SKM-1 treated with dmso at 0.1 percent for 144 hours (cell line): ENCODE measurements around the gene TARS1.

Experiments
- DNase-seq: peaks from one replicate; lab custom pipeline; 2025; ENCODE audit not compliant: unreplicated experiment; lab: John Stamatoyannopoulos, UW

TARS1 gene

DNA sequence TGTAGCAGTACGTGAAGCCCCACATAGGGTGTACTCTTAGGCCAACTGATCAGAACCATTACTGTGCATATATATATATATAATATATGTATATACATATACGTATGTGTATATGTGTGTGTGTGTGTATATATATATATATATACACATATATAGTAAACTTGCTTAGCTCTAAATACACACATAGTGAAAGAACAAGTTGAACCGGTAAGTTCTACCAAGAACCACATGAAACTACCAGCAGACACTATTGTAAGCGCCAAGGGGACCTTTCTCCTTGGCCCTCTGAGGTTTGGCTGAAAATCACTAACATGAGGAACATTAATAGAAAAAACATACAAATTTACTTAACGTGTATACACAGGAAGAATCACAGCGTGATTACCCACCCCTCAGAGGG, 1.8 kb upstream of the TARS1 start:
- DNase-seq = no peak

DNA sequence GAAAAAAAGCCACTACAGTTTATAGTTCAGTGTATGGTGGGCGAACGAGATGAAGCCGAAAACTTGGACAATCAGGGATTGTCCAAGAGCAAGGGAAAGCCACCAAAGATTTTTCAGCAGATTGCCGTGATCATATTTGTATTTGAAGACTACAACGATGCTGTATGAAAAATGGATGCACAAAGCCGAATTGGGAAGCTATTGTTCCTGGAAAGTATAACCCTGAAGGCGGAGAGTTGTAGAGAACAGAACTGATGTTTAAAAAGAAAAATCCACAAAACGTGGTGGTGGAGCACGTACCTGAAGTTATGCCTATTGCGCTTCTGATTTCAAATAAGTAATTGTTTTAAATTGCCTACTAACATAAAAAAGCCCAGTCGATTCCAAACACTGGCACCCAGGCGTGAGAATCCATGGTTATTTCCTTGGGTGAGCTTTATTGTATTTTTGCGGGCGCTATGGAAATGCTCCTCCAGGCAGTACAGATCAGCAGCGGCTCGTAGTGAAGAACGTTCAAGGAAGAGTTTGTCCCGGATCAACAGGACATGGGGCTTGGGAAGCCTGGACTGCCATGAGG, 772 bp upstream of the TARS1 start:
- peak; percentile 39 for DNase-seq

DNA sequence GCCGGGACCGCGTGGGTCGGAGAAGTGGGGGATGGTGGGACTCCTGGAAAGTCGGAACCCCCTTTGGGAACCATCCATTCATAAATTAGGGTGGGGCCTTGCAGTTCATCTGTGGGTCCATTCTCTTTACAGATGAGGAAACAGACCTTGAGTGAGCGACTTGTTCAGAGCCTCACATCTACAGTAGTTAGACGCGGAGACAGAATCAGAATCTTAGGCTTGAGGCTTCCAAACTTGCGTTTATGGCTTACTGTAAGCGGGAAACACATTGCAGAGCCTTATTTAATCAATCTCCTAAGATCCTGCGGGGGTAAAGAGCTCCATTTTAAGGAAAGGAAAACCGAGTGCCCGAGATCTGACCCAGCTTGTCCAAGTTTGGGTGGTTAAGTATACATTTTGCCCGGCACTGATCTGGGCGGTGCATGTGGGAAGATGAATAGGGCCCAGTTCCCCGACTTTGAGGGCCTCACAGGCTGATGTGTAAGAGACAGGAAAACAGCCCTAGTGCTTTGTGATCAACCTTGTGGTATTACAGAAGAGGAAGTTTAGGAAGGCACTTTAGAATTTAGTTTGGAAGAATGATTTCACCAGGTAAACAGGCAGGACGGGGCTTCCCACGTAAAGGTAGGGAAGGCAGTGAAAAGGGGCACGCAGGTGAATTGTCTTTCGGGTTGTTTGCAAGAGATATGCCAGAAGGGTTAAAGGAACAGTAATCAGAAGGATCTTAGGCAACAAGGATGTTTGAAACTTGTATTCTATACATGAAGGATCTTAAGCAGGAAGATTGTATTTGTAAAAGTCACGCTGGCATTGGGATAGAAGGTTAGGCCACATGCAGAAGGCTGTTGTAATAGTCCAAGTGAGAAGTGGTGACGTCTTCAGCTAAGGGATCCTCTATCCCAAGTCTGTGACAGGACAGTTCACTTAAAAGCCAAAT, 744 bp downstream of the TARS1 start:
- peak; percentile 71 for DNase-seq

DNA sequence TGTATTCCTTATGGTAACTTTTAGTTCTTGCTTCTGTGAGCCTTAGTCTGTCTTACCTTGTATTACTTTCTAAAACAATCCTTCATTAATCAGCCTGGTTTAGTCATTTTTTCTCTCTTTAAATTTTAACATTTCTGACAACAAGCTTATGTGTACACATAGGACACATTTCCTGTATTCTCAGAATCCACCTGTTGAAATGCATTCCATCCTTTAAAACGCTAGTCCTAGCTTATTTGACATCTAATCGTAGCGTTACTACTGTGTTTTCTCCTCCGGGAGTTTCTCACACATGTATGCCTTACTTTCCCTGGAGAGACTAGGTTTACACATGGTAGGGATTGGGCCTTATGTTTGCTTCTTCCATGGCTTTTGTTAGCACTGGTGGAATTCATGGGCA, 3.8 kb downstream of the TARS1 start:
- no peak for DNase-seq

DNA sequence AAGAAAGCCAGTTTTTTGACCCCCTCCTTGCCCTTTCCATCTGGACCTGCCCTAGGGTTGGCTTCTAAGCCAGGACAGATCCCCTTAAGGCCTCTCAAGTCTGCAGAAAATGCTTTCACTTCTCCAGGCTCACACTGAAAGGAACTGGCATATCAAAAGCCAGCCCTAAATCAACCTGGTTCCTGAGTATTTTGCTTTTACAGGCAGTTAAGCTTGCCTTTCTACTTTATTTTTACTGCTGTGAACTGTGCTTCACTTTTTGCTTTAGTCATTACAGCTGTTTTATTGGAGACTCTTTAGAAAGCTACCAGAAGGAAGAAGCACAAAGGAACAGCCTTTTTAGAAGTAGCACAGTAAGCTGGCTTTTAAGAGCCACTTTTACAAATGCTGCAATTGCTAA, 5.0 kb downstream of the TARS1 start:
- no peak for DNase-seq

DNA sequence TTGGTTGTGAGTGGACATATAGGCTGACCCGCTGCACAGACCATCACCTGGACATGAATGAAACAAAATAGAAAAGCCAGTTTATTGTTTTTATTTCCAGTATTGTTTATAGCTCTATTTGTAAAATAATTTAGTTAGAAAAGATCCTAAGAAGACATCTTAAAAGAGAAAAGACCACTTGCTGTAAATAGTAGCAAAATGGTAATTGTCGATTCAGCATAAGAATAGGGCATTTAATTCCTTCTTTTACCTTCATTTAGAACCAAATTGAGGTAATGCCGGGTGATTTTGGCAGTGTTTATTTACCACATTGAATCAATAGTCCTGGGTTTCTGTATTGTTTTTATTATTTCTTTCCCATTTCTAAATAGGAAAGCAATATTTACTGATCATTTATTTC, 7.4 kb downstream of the TARS1 start:
- no peak for DNase-seq

DNA sequence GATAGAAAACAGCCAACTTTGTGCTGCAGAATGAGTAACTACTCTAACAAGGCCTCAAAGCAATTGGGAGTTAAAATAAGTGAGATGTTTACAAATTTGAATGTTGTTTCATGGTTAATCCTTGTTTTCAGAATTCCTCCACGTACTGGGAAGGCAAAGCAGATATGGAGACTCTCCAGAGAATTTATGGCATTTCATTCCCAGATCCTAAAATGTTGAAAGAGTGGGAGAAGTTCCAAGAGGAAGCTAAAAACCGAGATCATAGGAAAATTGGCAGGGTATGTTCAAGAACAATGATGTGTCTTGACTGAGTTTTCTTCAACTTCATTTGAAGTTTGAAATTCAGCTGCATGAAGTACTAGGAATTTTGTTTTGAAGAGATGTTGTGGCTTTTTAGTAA, 16.4 kb downstream of the TARS1 start:
- no peak for DNase-seq

DNA sequence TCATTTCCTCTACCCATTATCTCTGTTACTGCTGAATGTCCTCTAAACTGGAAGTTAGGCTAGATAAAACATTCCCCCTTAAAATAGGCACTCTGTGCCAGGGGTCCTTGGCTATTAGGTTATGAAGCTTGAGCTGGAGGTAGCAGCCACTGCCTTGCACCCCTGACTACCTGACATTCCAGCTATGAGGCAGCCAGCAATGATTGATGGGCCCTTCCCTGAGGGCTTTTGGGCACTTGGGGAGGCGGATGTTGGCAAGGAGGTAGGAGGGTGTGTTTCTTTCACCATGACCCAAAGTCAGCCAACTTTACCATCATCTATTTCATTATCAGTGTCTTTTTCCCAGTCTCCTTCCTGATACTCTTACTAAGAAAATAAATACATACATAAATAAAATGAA, 17.1 kb downstream of the TARS1 start:
- no peak for DNase-seq

DNA sequence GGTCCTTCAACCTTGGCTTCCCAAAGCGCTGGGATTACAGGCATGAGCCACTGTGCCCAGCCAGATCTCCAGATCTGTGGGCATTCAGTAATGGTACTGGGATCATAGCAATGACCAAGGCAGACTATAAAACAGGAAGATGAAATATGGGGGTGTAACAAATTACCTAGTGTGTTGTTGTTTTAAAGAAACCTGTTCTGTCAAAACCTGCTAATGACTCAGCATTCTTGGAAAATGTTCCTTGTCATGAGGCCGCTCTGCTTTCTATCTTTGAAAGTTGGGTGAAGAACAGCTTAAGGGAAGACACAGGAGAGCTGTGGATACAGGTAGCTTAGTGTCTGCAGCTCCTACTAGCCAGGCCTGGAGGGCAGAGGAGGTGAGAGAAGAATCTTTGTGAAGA, 19.4 kb downstream of the TARS1 start:
- DNase-seq = no peak

DNA sequence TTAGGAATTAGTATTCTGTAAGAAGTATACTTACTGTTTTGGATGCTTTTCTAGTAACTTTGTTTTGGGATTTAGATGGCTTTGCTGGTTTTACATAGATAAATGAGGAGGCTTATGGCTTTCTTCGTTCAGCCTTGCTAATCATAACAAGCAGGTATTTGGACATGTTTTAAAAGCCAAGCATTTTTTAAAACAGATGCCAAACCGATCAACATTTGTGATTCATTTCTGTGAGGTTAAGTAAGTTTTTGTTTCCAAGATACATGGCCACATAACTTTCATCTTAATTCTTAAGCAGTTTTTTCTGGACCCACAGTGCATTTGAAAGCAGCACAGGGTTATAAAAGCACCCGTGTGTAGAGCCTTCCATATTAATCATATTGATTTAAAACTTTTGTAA, 21.7 kb downstream of the TARS1 start:
- DNase-seq = no peak

DNA sequence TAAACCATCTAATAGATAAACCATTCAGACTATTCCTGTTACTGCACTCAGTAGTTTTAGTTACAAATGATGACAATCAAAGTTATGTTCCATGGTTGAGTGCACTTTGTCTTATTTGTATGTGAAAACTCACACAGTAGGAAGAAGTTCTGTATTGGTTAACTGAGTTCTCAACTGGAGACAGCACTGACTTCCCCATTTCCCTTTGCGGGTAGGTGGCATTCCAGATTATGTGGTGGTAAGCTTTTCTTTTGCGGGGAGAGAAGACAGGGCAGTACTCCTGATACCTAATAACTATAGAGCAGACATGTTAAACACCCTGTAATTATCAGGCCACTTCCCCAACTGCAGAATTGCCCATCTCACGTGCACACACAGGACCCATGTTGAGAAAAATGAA, 24.4 kb downstream of the TARS1 start:
- no peak for DNase-seq

DNA sequence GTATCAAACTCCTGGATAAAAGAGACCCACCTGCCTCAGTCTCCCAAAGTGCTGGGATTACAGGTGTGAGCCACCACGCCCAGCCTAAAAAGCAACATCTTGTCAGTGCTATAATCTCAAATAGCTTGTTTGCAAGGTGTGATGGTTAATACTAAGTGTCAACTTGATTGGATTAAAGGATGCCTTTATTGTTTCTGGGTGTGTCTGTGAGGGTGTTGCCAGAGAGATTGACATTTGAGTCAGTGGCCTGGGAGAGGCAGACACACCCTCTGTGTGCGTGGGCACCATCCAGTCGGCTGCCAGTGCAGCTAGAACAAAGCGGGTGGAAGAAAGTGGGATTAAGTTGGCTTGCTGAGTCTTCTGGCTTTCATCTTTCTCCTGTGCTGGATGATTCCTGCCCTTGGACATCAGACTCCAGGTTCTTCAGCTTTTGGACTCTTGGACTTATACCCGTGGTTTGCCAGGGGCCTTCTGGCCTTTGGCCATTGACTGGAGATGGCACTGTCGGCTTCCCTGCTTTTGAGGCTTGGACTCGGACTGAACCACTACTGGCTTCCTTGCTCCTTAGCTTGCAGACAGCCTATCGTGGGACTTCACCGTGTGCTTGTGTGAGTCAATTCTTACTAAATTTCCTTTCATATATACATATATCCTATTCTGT, 28.1 kb downstream of the TARS1 start:
- DNase-seq = no peak

DNA sequence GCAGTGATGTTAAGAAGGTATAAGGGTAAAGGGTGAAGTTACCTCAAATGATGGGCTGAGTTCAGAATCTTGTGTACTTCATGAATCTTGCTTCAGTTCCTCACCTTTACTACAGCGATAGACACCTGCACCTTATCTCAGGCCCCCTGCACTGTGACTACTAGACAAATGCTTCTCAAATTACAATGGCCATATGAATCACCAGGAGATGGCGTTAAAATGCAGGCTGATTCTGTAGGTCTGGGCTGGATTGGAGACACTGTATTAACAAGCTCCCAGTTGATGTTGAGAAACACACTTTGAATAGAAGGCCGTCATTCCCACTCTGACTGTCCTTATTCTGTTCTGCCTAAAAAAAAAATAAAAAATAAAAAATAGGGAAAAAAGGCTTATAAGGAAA, 29.8 kb downstream of the TARS1 start:
- DNase-seq = no peak

DNA sequence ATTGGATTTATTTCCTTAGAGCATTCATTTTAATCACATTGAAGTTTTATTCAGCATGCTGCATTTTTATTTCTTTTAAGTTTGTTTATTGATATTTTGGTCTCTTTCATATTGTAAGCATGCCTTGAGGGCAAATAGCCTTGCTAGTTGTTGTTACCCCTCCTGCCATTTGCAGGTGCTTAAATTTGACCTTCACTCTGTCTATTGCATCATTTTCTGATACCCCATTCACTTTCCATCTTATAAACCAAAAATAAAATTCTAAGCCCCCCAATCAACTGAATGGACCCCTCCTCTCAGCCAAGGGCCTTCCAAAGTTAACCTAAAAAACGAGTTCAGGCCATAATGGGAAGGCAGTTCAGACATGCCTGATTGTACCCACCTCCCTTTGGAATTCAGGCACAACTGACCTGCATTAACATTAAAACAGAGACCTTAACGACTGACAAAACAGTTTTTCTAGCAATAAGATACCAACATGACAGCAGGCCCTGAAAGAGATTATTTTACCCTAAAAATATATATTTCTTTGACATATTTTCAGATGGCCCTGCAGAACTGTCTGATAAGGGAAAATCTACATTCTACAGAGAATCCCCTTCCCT, 32.1 kb downstream of the TARS1 start:
- no peak for DNase-seq

DNA sequence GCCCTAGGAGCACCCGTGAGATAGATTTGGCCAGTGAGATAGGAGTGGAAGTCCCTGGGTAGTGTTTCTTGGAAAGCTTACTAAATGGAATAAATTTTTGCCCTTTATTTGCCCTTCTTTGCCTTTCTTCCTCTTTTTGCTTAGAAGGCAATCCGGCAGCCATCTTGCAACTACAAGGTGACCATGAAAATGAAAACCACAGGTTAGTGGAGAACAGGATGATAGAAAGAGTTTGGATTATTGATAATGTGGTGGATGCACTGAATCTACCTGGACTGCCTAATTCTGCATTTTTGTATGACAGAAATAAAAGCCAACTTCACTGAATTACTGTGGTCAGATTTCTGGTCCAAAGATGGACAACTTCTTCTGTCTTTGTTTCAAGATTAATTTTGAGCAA, 33.2 kb downstream of the TARS1 start:
- DNase-seq = no peak

DNA sequence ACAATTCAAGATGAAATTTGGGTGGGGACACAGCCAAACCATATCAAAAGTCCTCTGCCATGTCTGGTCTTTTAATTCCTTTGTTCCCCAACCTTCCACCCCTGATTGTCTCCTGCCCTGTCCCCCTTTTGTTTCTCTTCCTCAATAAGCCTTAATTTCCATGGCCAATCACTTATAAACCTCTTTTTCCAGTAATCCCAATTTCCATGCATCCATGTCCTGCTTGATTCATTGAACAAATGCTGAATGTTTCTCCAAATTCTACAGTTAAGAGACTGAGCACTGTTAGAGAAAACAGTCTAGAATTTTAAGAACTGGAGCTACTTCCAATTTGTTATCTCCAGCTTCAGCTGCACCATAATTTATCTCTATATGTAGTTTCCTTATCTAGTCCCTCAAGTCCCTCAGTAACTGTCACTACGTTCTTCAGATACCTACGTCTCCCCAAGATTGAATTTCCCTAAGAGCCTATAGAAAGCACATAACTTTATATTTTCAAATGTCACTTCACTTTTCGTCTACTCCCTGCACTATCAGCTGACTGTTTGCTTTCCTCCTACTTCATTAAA, 34.2 kb downstream of the TARS1 start:
- peak; percentile 32 for DNase-seq

DNA sequence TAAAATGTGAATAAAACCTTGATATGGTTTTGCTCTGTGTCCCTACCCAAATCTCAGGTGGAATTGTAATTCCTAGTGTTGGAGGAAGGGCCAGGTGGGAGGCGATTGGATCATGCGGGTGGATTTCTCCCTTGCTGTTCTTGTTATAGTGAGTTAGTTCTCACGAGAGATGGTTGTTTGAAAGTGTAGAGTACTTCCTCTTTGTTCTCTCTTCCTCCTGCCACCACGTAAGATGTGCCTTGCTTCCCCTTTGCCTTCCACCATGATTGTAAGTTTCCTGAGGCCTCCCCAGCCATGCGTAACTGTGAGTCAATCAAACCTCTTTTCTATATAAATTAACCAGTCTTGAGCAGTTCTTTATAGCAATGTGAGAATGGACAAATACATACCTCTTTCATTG, 34.9 kb downstream of the TARS1 start:
- DNase-seq = peak; percentile 25

DNA sequence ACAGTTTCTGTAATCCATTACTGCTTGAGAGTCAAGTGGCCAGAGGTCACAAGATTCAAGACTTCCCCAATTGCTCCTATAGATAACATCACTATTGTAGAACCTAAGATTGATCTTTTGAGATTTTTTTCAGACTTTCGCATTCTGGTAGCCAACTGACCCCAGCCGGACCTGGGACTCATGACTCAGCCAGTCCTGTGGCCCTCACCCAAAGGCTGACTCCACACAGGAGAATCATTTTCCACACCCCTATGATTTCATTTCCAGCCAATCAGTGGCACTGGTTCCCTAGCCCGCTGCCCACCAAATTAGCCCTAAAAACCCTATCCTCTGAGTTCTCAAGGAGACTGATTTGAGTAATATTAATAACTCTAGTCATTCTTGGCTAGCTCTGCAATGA, 36.2 kb downstream of the TARS1 start:
- DNase-seq = no peak

DNA sequence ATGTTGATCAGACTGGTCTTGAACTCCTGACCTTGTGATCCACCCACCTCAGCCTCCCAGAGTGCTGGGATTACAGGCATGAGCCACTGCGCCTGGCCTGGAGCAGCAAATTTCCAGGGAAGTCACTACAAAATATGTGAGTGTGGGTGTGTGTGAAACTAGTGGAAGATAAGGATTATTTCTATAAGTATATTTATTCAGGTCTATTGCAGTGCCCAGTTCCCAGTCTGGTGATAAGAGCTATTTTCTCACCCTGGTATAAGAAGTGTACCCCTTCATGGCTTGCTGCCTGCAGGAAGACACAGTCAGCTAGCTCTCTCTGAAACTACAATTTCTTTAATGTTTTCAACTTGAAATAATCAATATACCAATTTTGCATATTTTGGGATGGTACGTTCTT, 37.1 kb downstream of the TARS1 start:
- no peak for DNase-seq

DNA sequence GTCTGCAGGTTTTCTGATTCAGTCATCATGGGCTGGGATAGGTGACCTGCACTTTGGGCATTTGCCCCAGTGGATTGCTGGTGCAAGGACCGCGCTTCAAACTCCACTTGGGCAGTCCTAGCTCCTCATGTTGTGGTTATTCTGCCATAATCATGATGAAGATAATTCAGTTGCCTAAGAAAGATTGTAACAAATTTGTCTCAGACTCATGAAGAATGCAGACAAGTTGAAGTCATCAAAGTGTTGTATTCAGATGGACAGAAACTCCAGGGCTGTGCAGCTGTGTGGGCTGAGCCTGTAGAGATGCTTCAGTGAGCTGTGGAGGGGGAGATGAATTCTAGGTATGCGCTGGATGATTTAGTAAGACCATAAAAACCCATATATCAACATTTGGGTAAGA, 38.5 kb downstream of the TARS1 start:
- no peak for DNase-seq

DNA sequence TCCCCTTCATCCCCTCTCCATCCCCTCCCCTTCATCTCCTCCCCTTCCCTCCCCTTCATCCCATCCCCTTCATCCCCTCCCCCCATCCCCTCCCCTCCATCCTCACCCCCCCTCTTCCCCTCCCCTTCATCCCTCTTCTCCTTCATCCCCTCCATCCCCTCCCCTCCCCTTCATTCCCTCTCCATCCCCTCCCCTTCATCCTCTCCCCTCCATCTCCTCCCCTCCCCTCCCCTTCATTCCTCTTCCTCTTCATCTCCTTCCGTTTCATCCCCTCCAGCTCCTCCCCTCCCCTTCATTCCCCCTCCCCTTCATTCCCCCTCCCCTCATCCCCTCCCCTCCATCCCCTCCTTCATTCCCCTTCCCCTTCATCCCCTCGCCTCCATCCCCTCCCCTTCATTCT, 40.1 kb downstream of the TARS1 start:
- no peak for DNase-seq

DNA sequence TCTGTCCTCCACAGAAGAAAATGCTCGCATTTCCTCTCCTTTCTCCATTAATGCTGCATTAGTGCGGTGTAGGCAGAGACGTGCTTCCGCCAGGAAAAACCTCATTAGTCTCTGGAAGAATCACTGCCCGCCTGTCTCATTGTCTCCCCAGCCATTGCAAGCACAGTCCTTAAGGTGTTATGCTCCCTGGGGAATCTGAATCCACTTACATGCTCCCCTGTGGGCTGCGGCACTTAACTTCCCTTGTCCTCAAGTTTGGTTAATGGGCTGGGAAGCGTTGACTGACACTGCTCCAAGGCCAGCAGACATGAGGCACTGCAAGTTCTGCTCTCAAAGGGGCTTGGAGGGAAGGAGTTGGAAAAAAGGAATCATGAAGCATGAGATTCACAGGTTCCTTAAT, 41.6 kb downstream of the TARS1 start:
- no peak for DNase-seq
